Ecto neural progenitor cell (in vitro differentiated cells): ENCODE measurements around the gene EFL1.

ENCODE experiments used
- DNase-seq: peaks from one replicate; pipeline ENCODE4 v3.0.0-alpha.2; 2018; ENCODE audit warnings: low spot score

EFL1 gene

DNA sequence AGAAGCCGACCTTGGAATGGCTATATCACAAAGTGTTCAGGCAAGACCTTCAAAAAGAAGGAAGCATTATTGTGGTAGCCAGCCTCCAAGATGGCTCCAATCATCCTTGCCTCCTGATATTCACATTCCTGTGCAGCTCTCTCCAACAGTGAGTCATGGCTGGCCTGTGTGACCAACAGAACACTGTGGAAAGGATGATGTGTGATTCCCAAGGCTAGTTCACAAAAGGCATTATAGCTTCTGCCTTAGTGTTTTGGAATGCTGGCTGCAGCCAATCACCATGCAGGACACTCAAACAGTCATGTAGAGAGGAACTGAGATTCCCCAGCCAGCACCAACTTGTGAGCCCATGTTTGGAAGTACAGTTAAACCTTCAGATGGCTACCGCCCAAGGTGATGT is 102.6 kb downstream of the EFL1 start:
- DNase-seq = no peak

DNA sequence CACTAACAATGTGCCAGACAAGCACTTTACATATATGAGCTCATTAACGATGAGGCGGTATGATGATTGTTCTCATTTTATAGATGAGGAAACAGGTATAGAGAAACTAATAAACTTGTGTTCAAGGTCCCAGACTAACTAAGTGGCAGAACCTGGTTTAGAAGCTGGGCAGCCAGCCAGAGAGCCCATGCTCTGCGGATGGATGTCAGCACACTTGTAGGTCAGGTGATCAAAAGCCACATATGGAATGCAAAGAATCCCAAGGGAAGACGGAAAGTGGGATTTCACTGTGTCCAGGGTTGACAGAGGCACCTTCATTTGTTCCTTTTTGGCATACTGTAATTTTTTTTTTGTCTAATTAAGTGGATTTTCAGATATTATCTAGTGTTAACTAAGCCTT is 103.7 kb downstream of the EFL1 start:
- no peak for DNase-seq

DNA sequence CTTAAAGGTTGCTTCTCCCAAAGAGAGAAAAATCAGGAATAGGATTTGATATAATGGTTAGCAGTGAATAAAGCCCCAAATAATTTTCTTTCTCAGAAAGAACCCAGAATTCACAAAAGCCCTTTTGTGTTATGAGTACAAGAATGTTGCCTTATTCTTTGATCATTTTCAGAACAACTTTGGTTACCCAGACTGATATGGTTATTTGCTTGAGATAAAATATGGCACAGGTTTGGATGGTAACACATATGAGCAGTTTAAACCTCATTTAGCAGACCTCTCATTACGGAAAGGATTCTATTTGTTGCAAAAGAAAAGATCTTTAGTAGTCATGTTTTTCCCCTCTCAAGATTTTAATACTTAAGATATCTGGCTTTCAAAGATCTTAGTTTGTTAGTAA is 111.9 kb downstream of the EFL1 start:
- no peak for DNase-seq

DNA sequence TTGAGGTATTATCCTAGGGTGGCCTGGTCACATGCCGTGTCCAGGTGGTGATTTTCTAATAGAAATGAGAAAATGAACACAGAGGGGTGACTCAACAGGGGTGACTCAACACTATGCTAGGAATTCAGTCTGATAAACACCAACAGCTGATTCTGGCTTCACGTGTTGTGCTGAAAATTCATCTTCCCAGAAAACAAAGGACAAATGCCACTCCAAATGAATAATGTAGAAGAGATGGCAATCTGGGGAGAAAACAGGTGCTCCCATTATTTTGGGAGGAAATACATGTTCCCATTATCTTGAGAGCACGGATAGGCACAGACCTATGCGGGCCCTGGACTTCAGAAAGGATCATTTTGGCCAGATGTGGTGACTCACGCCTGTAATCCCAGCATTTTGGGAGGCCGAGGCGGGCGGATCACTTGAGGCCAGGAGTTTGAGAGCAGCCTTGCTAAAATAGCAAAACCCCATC is 115.5 kb downstream of the EFL1 start:
- no peak for DNase-seq

DNA sequence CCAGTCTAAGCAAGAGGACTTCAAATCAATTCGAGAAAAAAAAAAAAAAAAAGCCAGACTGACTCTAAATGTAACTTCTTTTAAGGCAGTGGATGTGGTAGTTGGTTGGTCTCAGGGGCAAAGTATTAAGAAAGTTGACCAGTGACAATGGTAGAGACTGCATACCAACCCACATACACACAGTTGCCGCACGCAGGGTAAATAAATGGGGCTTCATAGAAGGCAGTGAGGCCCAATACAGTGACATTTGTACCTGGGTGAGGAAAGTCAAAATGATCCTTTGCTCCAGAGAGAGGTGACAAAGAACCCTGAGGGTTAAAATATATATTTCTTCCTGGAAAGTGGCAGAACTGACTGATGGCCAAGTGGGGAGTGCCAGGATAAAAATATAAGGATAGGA is 116.0 kb downstream of the EFL1 start:
- no peak for DNase-seq

DNA sequence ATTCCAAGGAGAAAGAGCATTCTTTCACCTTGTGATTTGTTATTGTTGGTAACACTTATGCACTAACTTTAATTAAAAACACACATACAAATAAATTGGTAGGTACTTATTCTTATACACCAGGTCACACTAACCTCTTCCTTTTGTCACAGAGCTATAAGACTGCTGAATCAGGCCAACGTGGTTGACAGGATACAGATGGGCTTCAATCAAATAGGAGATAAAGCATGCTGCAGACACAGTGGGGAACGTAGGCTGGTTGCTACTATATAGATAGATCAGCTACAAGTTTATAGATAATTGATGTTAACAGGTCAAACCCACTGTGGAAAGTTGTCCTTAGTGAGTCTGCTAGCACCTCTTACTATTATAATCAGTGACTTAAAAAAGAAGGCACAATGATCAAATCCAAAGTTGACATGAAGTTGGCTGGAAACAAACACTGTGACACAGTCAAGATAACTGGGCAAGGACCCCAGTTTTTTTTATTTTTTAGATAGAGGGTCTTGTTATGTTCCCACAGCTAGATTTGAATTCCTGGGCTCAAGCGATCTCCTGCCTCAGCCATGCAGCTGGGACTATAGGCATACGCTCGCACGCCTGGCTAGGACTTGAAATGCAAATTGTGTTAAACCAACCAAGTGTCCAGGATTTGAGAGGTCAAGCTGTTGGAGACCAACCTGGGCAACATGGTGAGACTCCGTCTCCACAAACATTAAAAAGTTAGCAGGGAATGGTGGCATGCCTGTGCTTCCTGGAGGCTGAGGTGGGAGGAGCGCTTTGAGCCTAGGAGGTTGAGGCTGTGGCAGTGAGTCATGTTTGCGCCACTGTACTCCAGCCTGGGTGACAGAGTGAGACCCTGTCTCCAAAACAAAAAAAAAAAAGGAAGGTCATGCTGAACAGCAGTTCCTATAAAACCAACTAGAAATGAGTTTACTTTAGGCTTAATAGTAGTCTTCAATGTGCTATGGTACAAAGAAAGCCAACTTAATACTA is 118.8 kb downstream of the EFL1 start:
- DNase-seq = no peak

DNA sequence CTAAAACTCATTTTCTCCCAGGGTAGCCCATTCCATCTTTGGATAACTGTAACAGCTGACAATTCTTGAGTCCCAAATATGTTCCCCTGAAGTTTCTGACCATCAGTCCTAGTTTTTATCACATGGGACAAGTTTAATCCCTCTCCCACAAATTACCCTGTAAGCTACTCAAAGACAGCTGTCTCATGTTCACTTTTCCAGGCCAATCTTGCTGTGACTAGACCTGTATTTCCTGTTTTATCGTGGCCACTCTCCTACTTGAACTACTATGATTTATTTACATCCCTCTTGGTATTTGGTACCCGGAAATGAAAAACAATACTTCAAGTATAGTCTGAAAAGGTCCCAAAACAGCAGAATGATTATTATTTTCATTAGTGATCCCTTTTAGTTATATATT is 121.6 kb downstream of the EFL1 start:
- no peak for DNase-seq

DNA sequence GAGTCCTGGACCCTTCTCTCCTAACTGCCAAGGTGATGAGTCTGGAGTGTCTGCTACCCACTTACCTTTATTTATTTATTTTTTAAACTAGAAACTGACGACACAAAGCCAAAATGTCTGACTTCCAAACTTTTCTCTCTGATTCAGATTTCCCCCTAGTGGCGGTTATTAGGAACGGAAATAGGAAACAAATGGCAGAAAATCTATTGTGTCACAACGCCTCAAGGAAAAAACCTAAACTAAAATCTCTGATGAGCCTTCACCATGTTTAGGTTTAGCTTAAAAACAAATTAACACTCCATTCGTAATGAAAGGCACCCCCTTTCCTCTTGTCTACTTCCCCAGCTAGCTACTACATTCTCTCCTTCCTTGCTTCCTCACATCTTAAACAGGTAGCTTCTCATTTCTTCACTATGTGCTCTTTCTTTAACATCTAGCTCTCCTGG is 122.7 kb downstream of the EFL1 start:
- DNase-seq = no peak

DNA sequence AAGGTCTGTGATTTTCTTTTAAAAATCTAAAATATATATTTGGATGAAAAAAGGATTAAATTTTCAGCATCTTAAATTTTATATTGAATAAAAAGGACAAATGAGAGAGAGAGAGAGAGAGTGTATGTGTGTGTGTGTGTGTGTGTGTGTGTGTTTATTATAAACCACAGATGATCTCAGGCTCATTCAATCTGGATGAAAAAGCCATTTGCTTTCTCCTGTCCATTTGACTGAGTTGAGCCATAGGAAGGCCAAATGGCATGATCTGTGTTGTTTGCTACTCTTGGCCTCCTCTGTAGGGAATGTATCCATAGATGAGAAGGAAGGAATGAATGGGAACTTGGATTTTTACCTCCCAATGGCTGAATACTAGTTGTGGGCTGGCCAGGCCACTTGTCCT is 124.2 kb downstream of the EFL1 start:
- DNase-seq = no peak

DNA sequence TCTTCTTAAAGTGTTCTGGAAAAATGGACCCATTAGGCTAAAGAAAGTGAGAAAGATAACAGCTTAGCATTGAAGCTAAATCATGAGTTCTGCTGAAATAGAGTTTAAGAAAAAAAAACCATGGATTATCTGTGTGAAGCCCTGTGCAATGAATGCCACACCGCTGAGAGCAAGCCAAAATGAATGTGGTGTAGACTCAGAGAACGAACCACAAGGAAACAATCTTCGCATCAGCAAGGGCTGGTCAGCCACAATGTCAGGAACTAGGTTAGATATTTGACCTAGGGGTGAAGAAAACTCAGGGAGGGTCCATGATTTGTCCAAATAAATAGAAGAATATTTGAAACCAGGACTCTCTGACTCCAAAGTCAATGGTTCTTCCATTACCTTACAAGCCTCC is 125.3 kb downstream of the EFL1 start:
- no peak for DNase-seq

DNA sequence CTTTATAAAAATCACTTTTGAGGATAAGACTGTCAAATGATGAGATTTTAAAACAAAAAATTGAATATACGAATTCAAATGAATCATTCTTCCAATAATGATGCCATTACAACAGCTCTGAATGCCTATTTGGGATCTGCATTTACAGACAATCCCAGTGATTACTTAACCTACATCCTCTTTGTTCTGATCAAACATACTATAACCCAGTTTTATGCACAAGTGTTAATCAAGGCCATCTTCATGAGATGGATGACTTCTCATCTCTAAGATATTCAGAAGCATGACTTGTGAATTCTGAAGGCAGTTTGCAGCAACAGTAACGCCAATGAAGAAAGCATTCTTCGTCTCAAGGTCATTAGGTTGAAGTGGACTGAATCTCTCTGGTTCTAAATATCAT is 126.4 kb downstream of the EFL1 start:
- no peak for DNase-seq

DNA sequence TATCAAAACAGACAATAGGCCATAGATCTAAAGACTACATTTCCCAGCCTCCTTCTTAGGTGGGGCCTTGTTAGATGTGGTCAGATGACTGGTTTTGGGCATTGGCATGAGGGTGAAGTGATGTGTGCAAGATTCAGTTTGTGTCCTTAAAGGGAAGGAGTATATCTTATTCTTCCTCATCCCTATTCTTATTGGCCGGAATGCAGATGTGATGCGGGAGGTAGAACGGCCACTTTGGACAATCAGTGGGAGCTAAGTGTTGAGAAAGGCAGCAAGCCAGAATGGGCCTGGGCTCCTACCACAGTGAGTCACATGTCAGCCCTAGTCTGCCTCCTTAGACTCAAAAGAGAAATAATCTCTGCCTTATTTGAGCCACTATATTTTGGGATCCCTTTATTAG is 126.9 kb downstream of the EFL1 start:
- no peak for DNase-seq

DNA sequence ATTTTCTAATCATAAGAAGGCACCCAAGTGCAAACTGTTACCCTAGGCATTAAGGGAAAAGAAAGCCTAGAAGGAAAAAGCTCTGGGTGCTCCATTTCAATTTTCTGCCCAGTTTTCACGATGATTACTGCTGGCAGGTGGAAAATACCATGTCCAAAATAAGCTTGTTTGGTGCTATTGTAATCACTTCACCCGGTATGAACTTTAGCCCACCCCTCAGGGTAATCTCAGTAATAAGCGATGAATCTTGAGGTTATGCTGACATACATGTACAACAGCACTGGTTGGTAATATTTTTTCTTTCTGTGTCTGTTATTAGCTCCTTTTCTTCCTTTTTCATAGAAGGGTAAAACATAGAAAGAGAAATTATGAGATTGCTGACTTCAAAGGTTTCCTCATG is 128.1 kb downstream of the EFL1 start:
- no peak for DNase-seq

DNA sequence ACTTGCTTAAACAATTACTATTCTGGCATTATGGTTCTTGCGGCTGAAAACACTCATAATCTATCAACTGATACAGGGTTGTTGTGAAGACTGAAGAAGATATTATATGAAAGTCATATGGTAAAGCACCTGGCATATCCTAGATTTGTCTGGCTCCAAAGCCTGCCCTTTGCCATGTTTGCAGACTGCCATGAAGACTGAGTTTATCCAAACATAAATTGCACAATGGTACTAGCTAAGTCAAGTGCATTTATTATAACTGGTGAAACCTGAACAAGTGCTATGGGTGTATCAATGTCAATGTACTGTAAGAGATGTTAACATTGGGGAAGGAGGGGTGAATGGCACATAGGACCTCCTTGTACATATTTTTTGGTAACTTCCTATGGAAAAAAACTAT is 129.3 kb downstream of the EFL1 start:
- no peak for DNase-seq

DNA sequence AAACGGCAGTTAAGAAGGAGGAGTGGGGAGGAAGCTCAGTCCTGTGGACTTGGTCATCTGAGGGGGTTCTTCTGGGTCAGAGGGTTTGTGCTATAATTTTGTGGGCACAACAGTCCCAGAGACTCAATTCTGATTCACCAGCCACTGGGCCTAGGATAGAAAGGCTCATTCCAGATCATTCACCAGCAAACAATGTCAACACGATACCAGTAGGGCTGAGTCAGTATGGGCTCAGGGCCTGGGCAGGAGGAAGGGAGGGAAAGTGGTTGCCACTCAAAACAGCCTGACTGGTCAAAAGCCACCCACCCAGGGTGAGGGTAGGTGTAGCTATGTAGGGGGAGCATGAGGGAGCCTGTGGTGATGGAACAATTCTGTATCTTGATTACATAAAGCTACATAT is 129.8 kb downstream of the EFL1 start:
- no peak for DNase-seq

DNA sequence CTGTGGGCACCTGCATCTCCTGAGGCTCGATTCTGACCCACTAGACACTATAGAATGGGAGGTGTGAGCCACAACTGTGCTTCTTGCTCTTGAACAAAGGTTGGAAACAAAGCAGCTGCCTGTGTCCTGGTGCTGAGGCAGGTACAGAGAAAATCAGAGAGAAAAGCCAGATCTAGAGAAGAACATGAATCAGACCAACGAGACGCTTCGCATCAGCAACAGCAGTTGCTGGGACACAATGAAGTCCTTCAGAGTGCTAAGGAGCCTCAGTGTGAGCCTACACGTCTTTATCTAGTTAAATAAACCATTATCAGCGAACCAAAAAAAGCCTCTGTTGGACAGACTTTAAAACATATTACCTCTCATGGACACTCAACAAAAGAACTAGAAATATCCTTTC is 130.4 kb downstream of the EFL1 start:
- no peak for DNase-seq

DNA sequence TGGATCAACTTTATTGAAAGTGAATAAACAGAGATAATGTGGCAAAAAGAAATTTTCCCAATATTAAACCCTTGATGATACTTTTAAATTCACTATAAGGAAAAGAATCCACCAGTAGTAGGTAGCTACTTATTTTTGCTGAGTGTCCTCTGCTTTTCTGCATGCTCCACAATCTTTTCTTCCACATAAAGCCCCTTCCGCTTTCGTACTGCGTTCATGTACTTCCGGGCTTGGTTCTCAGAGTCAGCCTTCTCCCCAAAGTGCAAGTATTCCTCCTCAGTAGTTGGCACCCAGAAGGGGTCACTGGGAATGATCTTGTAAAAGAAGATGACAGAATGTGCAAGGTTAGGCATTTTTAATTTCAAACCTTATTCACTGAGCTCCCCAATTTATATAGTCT is 132.3 kb downstream of the EFL1 start:
- no peak for DNase-seq

DNA sequence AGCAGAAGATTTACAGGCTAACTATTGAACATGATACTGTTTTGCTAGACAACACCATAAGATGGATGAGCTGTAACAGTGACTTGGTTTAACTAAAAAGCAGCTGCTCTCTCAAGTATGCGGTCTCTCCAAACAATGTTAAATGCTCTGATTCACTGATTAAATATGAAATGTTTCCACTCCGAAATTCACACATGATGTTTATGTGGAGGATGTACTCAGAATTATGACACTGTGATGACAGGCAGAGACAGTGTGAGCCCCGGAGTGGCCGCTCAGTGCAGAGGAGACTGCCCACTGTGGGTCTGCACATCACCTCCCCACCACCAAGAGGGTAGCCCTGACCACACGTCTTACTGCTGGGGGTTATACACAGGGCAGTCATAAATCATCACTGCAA is 132.8 kb downstream of the EFL1 start:
- no peak for DNase-seq

DNA sequence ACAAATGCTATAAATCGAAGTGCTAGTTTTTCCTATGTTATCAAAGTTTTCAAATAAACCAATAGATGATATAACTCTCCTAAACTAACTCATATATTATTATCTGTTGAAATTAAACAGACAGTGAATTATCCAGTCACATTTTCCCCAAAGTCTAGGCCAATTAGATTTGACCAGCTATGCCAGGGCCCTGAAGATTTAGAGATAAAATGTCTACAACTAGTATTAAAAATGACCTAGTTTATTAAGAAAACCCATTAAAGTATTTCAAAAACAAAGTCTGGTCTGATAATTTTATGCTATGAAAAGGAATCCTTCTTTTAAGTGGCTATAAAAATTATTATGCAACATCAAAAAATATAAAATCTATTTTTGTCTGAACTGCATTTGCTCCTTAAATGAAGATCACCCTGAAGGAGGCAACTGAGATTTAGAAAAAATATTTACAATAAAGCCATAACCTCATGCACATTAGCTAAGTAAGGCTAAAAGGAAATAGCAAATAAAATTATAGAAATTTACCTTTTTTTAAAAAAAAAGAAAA is 133.3 kb downstream of the EFL1 start:
- DNase-seq = no peak

DNA sequence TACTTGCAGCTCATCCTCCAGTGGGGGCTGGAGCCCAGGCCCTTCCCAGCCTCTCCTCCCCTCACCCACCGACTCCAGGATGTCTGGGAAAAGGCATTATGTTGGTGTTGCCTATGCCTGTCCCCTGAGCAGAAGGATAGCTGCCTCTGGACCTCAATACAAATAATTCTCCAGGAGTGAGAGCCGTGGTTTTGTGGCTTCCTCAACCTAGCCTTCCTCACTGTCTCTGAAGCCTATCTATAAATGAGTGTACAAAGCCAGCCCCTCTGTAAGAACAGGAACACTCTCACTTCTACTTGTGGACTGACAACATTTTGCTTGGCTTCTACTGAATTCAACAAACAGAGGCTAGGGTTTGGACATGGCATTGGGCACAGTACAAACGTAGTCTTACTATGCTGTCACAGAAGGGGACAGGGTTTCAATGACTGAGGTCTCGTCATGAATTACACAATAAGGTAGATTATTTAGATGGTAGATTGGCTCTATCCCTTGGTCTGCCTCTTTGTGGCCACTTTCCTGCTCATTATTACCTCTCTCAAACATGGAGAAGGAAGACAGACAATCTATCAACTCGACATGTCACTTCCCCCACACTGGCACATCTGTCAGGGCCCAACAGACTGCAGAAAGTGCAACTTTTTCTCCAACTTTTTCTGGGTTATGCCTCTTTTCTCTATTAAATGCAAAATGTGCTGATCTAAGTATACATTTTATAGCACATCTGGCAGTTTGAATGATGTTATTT is 134.0 kb downstream of the EFL1 start:
- no peak for DNase-seq

DNA sequence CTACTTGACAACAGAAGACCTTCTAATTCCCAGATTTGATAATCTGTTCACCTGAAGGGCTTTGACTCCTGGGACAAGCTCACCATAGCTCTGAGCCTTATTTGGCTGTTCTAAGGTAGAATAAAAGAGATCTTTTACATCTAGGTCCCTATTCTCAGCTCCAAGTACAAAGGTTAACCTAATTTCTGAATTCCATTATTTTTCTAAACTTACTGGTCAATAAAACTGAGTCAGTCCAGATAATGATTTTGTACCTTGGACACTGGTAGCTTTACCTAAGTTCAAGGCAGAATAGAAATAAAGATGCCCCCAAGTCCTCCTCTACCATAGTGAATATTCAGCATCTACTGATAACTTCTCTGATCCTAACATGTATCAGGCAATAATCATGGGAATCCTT is 135.0 kb downstream of the EFL1 start:
- no peak for DNase-seq

DNA sequence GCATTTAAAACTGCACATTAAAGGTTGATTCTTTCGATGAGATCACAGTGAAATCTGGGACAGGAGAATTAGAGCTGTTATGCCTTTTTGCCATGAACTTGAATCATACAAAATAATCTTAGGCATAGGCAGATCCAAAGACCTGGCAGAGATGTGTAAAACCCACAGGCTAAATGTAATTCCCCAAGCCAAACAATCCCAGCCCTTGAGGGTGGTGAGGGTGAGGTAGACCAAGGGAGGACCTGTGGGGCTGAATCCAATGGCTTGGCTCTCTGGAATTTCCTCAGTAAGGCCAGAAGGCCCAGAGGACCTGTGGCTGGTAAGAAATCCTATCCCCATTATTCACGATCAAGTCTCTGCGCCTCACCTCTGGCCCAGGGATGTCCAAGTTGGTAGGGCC is 136.2 kb downstream of the EFL1 start:
- no peak for DNase-seq
